Measurements from ENCODE around the gene HYAL3. TPM values are rescaled to one million over a fixed set of nuclear protein-coding genes. Genes with fewer than 3 reads are reported as not detected.

The HYAL3 gene
- total and polyA plus RNA-seq, 2 of the 13 experiments (the other 11 are each of a cell fraction or from before 2014, with no cell fraction given): 5.5 to 10.4 TPM

DNA sequence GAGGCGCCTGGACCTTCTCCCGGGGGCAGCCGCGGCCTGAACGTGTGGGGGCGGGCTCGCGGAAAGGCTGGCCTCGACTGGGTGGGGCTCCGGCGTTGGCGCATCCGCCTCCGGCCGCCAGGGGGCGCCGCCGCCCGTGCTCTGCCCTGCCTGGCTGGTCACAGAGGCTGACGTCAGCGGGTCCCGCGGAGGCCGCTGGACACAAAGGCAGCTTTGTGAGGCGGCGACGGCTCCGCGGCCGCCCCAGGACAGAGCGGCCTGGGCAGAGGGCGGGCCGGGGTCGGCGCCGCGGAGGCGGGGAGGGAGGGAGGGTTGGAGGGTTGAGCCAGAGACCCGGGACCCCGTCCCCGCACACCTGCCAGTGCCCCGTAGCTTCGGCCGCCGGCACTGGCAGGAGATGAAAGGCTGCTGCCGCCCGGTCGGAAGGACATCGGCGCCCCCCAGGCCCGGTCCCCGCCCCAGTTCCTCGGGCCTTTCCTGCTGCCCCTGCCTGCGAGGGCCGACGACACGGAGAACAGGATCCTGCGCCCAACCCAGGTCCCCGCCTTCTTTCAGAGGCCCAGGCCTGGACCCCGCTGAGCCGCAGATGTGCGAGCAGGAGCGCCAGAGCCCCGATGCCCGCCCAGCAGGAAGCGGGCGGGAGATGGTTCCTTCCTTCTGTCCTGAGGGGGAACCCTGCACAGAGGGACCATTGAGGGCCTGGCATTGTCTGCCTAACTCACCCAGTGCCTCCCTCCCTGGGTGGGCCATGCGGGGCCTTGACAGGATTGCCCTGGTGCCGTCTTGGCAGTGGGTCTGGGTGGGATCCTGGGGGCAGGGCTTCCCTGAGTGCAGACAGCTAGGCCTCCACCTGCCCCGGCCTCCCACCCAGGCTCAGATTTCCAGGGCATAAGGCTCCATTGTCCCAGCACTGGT lies 38.9 kb downstream of the HYAL3 start:
- peak overlapping the region; percentile 50 to 76 (median 62); a peak in 5 of 6 replicates for H3K4me3 ChIP-seq (replicated peaks in 1 of 3; ENCODE audit: insufficient read depth in 1 of 3, low read depth in 2 of 3, low read length in 3 of 3)
- peak overlapping the region; percentile 99 for H3K27ac ChIP-seq (ENCODE audit: extremely low read length, insufficient read depth, low read length)
- H3K27me3 ChIP-seq (ENCODE audit: control insufficient read depth in 1 of 2, insufficient read depth in 2 of 2, low read length in 2 of 2): no peaks in the 10 kb centered on the region
- intact Hi-C loops (cut with micrococcal nuclease; ENCODE audit: unreplicated experiment): loop anchor here (1.0 to 5.0 kb wide), 2 partner anchors 13 to 42 kb away; partner anchors contain the start of gene HYAL1
- peaks cover 12 to 23% of the 10 kb centered on the region in 2 experiments for H3K36me3 ChIP-seq (replicated peaks in 1 of 2; ENCODE audit: control insufficient read depth in 1 of 2, insufficient read depth in 2 of 2, low read length in 2 of 2)
- peaks cover 12% of the 10 kb centered on the region for H3K79me2 ChIP-seq (ENCODE audit: insufficient read depth, low read length)
- H3K4me2 ChIP-seq (ENCODE audit: low read depth, low read length): peak overlapping the region; percentile 97
- peak; percentile 72 for FAIRE-seq
- no peaks in the 10 kb centered on the region for H3K9me3 ChIP-seq (ENCODE audit: low read length)
- H4K20me1 ChIP-seq (ENCODE audit: insufficient read depth, low read length): no peaks in the 10 kb centered on the region
- peak; percentile 91 for DNase-seq (ENCODE audit: low spot score)
- CTCF ChIA-PET (ENCODE audit: low intra/inter-chr PET ratio, low total read pairs): interaction anchor here (1.2 to 3.0 kb wide), 3 partner anchors 10 to 68 kb away, joined by 3 to 81 read pairs (median 4); no protein-coding TSS in a partner anchor
- H3K9ac ChIP-seq (ENCODE audit: insufficient read depth, low read depth, low read length): peak overlapping the region; percentile 94
- WGBS (ENCODE audit: low lambda C conversion rate): 5% methylated on average over 4 of the region's 70 CpGs
- POLR2A ChIA-PET: interaction anchor here (0.7 to 8.0 kb wide), 24 partner anchors 9 to 77 kb away, joined by 3 to 155 read pairs (median 9); partner anchors contain the start of genes GNAI2, HYAL1, HYAL2 and HYAL3
- in situ Hi-C loops (cut with HindIII; ENCODE audit: extremely low pct_ligation_motif_present, low pct_unique_long_range_greater_than_20kb): loop anchor here (5.0 kb wide), 1 partner anchor 62 kb away; the partner anchor contains the start of gene HYAL2
- H3K4me1 ChIP-seq (ENCODE audit: insufficient read depth, low read length): peaks cover 60% of the 10 kb centered on the region
- BruUV-seq (replicated peaks): TSS peak; percentile 55
- peak; percentile 67 for ATAC-seq
- H2AFZ ChIP-seq (ENCODE audit: low read length): no peak overlapping the region
- TF ChIP-seq PHF8 (CRISPR knock-in tag; IDR thresholded peaks at IDR 0.05): peak; percentile 82
- TF ChIP-seq ZNF616 (CRISPR knock-in tag; IDR thresholded peaks at IDR 0.05; ENCODE audit: low read depth): no peak
- peak; percentile 67; the same call in 1 of the 2 replicates for TF ChIP-seq SOX5 (CRISPR knock-in tag; IDR thresholded peaks at IDR 0.05; ENCODE audit: borderline replicate concordance)
- TF ChIP-seq, protein P1, sequence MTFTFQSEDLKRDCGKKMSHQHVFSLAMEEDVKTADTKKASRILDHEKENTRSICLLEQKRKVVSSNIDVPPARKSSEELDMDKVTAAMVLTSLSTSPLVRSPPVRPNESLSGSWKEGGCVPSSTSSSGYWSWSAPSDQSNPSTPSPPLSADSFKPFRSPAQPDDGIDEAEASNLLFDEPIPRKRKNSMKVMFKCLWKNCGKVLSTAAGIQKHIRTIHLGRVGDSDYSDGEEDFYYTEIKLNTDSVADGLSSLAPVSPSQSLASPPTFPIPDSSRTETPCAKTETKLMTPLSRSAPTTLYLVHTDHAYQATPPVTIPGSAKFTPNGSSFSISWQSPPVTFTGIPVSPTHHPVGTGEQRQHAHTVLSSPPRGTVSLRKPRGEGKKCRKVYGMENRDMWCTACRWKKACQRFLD (CRISPR knock-in tag; IDR thresholded peaks at IDR 0.05; ENCODE audit: borderline replicate concordance): peak; percentile 50; the same call in 1 of the 2 replicates
- peak; percentile 71; the same call in 1 of the 2 replicates for TF ChIP-seq ZNF766 (CRISPR knock-in tag; IDR thresholded peaks at IDR 0.05; ENCODE audit: borderline replicate concordance)
- TF ChIP-seq KAT8 (CRISPR knock-in tag; IDR thresholded peaks at IDR 0.05): peak; percentile 87
- peak; percentile 89; the same call in 1 of the 2 replicates for TF ChIP-seq IRF9 (CRISPR knock-in tag; IDR thresholded peaks at IDR 0.05; ENCODE audit: borderline replicate concordance)
- no peak for TF ChIP-seq TERF1 (CRISPR knock-in tag; IDR thresholded peaks at IDR 0.05)
- TF ChIP-seq ZNF788 (CRISPR knock-in tag; IDR thresholded peaks at IDR 0.05; ENCODE audit: borderline replicate concordance): peak; percentile 80; the same call in 1 of the 2 replicates
- TF ChIP-seq FOXO1 (CRISPR knock-in tag; IDR thresholded peaks at IDR 0.05): 0 out of 2 replicates have a peak, but pooled peaks have one; percentile 30
- TF ChIP-seq HMGA1 (CRISPR knock-in tag; conservative IDR thresholded peaks at IDR 0.05): no peak
- TF ChIP-seq TEAD3 (CRISPR knock-in tag; optimal IDR thresholded peaks at IDR 0.05; ENCODE audit: borderline replicate concordance): peak; percentile 8
- TF ChIP-seq ARNT (IDR thresholded peaks at IDR 0.05): no peak
- TF ChIP-seq AGO2 (optimal IDR thresholded peaks at IDR 0.05; ENCODE audit: low read depth, low read length): peak; percentile 79
- TF ChIP-seq, protein P2, sequence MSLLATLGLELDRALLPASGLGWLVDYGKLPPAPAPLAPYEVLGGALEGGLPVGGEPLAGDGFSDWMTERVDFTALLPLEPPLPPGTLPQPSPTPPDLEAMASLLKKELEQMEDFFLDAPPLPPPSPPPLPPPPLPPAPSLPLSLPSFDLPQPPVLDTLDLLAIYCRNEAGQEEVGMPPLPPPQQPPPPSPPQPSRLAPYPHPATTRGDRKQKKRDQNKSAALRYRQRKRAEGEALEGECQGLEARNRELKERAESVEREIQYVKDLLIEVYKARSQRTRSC (CRISPR knock-in tag; IDR thresholded peaks at IDR 0.05; ENCODE audit: low read depth): no peak
- no peak for TF ChIP-seq KAT2B (IDR thresholded peaks at IDR 0.05; ENCODE audit: borderline replicate concordance, low read depth, low read length)
- no peak for TF ChIP-seq ZNF83 (CRISPR knock-in tag; IDR thresholded peaks at IDR 0.05; ENCODE audit: borderline replicate concordance)
- TF ChIP-seq FOXK2 (IDR thresholded peaks at IDR 0.05): no peak
